ENCODE results near the gene RAB22A. TPM values are rescaled to one million over a fixed set of nuclear protein-coding genes. Genes with fewer than 3 reads are reported as not detected.

The RAB22A gene
- total and polyA plus RNA-seq, 2 of the 4 experiments (the other 2 are of a cell fraction): 8.2 to 8.4 TPM

- Histone ChIP-seq H4K20me1 (ENCODE audit: insufficient read depth, low read length) (no peaks in the 10 kb centered on the region), H3K14ac (replicated peaks; ENCODE audit: low read depth, low read length) (no peak overlapping the region), H3K27me3 (ENCODE audit: control insufficient read depth, insufficient read depth, low read length) (0 out of 2 replicates have a peak, but pooled peaks cover 2% of the 10 kb centered on the region), H2BK15ac (ENCODE audit: low read depth, low read length) (no peak overlapping the region), H3K9me1 (ENCODE audit: insufficient read depth, low read length) (peaks cover 5% of the 10 kb centered on the region; the same call in 1 of the 2 replicates), H3K4me1 (ENCODE audit: control insufficient read depth, insufficient read depth, low read length) (no peaks in the 10 kb centered on the region; the same call in 1 of the 2 replicates), H3K4ac (ENCODE audit: low read depth, low read length) (no peak overlapping the region), H3K18ac (ENCODE audit: low read depth, low read length) (no peak overlapping the region), H3K9me3 (ENCODE audit: control insufficient read depth, insufficient read depth, low read length) (peaks cover 8% of the 10 kb centered on the region), H3K23ac (ENCODE audit: low read depth, low read length) (no peak overlapping the region), H3K56ac (ENCODE audit: extremely low read depth, insufficient read depth, low read length) (no peak overlapping the region), H4K8ac (ENCODE audit: low read depth in 2 of 2, low read length in 2 of 2) (no peak overlapping the region), H2AFZ (replicated peaks; ENCODE audit: low read length, poor library complexity) (no peak overlapping the region), H3K79me1 (ENCODE audit: low read depth in 1 of 2, low read length in 2 of 2) (no peaks in the 10 kb centered on the region), H3K36me3 (ENCODE audit: control insufficient read depth, insufficient read depth, low read length) (no peaks in the 10 kb centered on the region), H4K91ac (ENCODE audit: insufficient read depth, low read depth, low read length) (no peak overlapping the region), H2AK9ac (replicated peaks; ENCODE audit: low read depth, low read length, poor library complexity) (no peak overlapping the region), H3K4me3 (ENCODE audit: insufficient read depth, low read depth, low read length) (no peak overlapping the region), H2AK5ac (ENCODE audit: low read depth, low read length) (no peak overlapping the region), H3K4me2 (ENCODE audit: low read depth, low read length) (no peak overlapping the region), H2BK5ac (ENCODE audit: low read depth, low read length, poor library complexity, severe bottlenecking) (no peak overlapping the region), H3K9ac (ENCODE audit: low read depth, low read length) (no peak overlapping the region), H4K5ac (ENCODE audit: low read depth, low read length) (no peak overlapping the region), H3K27ac (ENCODE audit: insufficient read depth, low read length) (no peak overlapping the region), H2BK120ac (ENCODE audit: low read depth, low read length) (no peak overlapping the region), H2BK20ac (ENCODE audit: low read depth, low read length) (no peak overlapping the region)
- BruUV-seq (replicated peaks): no TSS peak
- ChIA-PET CTCF (interaction anchor here (0.6 to 0.8 kb wide), 2 partner anchors 10 to 21 kb away, joined by 3 read pairs; no protein-coding TSS in a partner anchor), POLR2A (ENCODE audit: unreplicated experiment) (interaction anchor here (0.9 kb wide), 1 partner anchor 12 kb away, joined by 5 read pairs; the partner anchor contains the start of gene VAPB)
- DNase-seq (no peak), ATAC-seq (ENCODE audit: low read depth) (no peak)
- intact Hi-C loops (cut with micrococcal nuclease): loop anchor here (5.0 kb wide), 1 partner anchor 50 kb away; no protein-coding TSS in a partner anchor
- in situ Hi-C loops (cut with MboI; ENCODE audit: low sequenced_read_pairs): no loop called here
- TF ChIP-seq, protein P1, sequence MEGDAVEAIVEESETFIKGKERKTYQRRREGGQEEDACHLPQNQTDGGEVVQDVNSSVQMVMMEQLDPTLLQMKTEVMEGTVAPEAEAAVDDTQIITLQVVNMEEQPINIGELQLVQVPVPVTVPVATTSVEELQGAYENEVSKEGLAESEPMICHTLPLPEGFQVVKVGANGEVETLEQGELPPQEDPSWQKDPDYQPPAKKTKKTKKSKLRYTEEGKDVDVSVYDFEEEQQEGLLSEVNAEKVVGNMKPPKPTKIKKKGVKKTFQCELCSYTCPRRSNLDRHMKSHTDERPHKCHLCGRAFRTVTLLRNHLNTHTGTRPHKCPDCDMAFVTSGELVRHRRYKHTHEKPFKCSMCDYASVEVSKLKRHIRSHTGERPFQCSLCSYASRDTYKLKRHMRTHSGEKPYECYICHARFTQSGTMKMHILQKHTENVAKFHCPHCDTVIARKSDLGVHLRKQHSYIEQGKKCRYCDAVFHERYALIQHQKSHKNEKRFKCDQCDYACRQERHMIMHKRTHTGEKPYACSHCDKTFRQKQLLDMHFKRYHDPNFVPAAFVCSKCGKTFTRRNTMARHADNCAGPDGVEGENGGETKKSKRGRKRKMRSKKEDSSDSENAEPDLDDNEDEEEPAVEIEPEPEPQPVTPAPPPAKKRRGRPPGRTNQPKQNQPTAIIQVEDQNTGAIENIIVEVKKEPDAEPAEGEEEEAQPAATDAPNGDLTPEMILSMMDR (conservative IDR thresholded peaks at IDR 0.05; ENCODE audit: low read depth, low read length): no peak
- TF ChIP-seq FOS (IDR thresholded peaks at IDR 0.05; ENCODE audit: low read depth, low read length) (no peak), CEBPB (IDR thresholded peaks at IDR 0.05; ENCODE audit: low read depth, low read length) (no peak), MXI1 (IDR thresholded peaks at IDR 0.05; ENCODE audit: borderline replicate concordance, low read depth, low read length) (no peak), MAFK (IDR thresholded peaks at IDR 0.05; ENCODE audit: low read depth, low read length) (no peak), RAD21 (IDR thresholded peaks at IDR 0.05; ENCODE audit: low read length) (no peak), NFE2L2 (IDR thresholded peaks at IDR 0.05; ENCODE audit: low read depth, low read length) (no peak), CHD1 (IDR thresholded peaks at IDR 0.05; ENCODE audit: low read depth, low read length) (no peak), RFX5 (IDR thresholded peaks at IDR 0.05; ENCODE audit: low read depth, low read length) (no peak), RCOR1 (IDR thresholded peaks at IDR 0.05; ENCODE audit: insufficient replicate concordance, low read length) (no peak), SMC3 (IDR thresholded peaks at IDR 0.05; ENCODE audit: low read depth, low read length) (no peak), POLR2A (IDR thresholded peaks at IDR 0.05; ENCODE audit: low read depth, low read length) (no peak), BHLHE40 (IDR thresholded peaks at IDR 0.05; ENCODE audit: low read depth, low read length) (no peak), MAZ (IDR thresholded peaks at IDR 0.05; ENCODE audit: borderline replicate concordance, low read depth, low read length) (no peak)
- TF ChIP-seq, protein P2, sequence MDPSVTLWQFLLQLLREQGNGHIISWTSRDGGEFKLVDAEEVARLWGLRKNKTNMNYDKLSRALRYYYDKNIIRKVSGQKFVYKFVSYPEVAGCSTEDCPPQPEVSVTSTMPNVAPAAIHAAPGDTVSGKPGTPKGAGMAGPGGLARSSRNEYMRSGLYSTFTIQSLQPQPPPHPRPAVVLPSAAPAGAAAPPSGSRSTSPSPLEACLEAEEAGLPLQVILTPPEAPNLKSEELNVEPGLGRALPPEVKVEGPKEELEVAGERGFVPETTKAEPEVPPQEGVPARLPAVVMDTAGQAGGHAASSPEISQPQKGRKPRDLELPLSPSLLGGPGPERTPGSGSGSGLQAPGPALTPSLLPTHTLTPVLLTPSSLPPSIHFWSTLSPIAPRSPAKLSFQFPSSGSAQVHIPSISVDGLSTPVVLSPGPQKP (IDR thresholded peaks at IDR 0.05; ENCODE audit: borderline replicate concordance, low read depth, low read length): no peak
- TF ChIP-seq, protein P3, sequence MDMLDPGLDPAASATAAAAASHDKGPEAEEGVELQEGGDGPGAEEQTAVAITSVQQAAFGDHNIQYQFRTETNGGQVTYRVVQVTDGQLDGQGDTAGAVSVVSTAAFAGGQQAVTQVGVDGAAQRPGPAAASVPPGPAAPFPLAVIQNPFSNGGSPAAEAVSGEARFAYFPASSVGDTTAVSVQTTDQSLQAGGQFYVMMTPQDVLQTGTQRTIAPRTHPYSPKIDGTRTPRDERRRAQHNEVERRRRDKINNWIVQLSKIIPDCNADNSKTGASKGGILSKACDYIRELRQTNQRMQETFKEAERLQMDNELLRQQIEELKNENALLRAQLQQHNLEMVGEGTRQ (IDR thresholded peaks at IDR 0.05; ENCODE audit: low read depth, low read length): no peak
- WGBS, 2 experiments (ENCODE audit: extremely low coverage in 2 of 2, insufficient read length in 1 of 2): no CpG with 5 or more reads among the region's 1 CpG
- dilution Hi-C loops (cut with HindIII; ENCODE audit: low sequenced_read_pairs, unreplicated experiment): no loop called here
Observed at GRCh38 chr20:58377017-58377416, 67.5 kb downstream of the RAB22A start.

Measured in IMR-90 (cell line).